ENCODE results near the gene DRD2. TPM values are rescaled to one million over a fixed set of nuclear protein-coding genes. Genes with fewer than 3 reads are reported as not detected.

DRD2 gene
- total and polyA plus RNA-seq, 10 donors = not detected

GRCh38 chr11:113518716-113519495, 43.7 kb upstream of the DRD2 start:
- Histone ChIP-seq H3K36me3 (no peaks in the 10 kb centered on the region), H3K4me1 (no peaks in the 10 kb centered on the region), H3K27me3 (replicated peaks in 1 of 7) (peaks cover 0 to 31% (median 0%) of the 10 kb centered on the region in 7 donors), H3K4me3 (no peak overlapping the region), H3K27ac (no peak overlapping the region), H3K9me3 (no peaks in the 10 kb centered on the region)
- TF ChIP-seq POLR2A (IDR thresholded peaks at IDR 0.05) (no peak), CTCF (IDR thresholded peaks at IDR 0.05 in 8 of 11, conservative IDR thresholded peaks at IDR 0.05 in 3 of 11) (no peak), POLR2AphosphoS5 (IDR thresholded peaks at IDR 0.05) (no peak)
- DNase-seq = no peak
- WGBS, 5 donors = 50 to 64% (median 58%) methylated on average over 5 of the region's 5 CpGs
- intact Hi-C loops (cut with DNase I; ENCODE audit: low total_unique reads) = no loop called here

GRCh38 chr11:113517361-113517760, 42.2 kb upstream of the DRD2 start:
- intact Hi-C loops (cut with DNase I; ENCODE audit: low total_unique reads) = no loop called here
- H3K9me3 ChIP-seq = no peaks in the 10 kb centered on the region

GRCh38 chr11:113514856-113515255, 39.7 kb upstream of the DRD2 start:
- WGBS, 5 donors = 50 to 81% (median 71%) methylated on average over 2 of the region's 2 CpGs
- H3K9me3 ChIP-seq = no peaks in the 10 kb centered on the region
- no peak overlapping the region for H3K27ac ChIP-seq
- TF ChIP-seq POLR2A (IDR thresholded peaks at IDR 0.05) = no peak
- TF ChIP-seq POLR2AphosphoS5 (IDR thresholded peaks at IDR 0.05) = no peak
- TF ChIP-seq CTCF (IDR thresholded peaks at IDR 0.05 in 8 of 11, conservative IDR thresholded peaks at IDR 0.05 in 3 of 11) = no peak
- H3K4me1 ChIP-seq = no peaks in the 10 kb centered on the region
- H3K27me3 ChIP-seq (replicated peaks in 1 of 7) = peaks cover 0 to 19% (median 0%) of the 10 kb centered on the region in 7 donors
- no peak overlapping the region for H3K4me3 ChIP-seq
- intact Hi-C loops (cut with DNase I; ENCODE audit: low total_unique reads) = no loop called here
- no peak for DNase-seq
- H3K36me3 ChIP-seq = no peaks in the 10 kb centered on the region

More at GRCh38 chr11:113517361-113517760, 42.2 kb upstream of the DRD2 start:
- Histone ChIP-seq H3K36me3 (no peaks in the 10 kb centered on the region), H3K4me1 (no peaks in the 10 kb centered on the region), H3K27ac (no peak overlapping the region), H3K4me3 (no peak overlapping the region), H3K27me3 (replicated peaks in 1 of 7) (peaks cover 0 to 34% (median 0%) of the 10 kb centered on the region in 7 donors)
- 90 to 97% (median 94%) methylated on average over 6 of the region's 6 CpGs for WGBS, 5 donors
- TF ChIP-seq CTCF (IDR thresholded peaks at IDR 0.05 in 8 of 11, conservative IDR thresholded peaks at IDR 0.05 in 3 of 11) = no peak
- TF ChIP-seq POLR2AphosphoS5 (IDR thresholded peaks at IDR 0.05) = no peak
- no peak for TF ChIP-seq POLR2A (IDR thresholded peaks at IDR 0.05)
- no peak for DNase-seq

GRCh38 chr11:113507341-113507740, 32.1 kb upstream of the DRD2 start:
- no peak for TF ChIP-seq CTCF (IDR thresholded peaks at IDR 0.05 in 8 of 11, conservative IDR thresholded peaks at IDR 0.05 in 3 of 11)
- TF ChIP-seq POLR2AphosphoS5 (IDR thresholded peaks at IDR 0.05) = no peak
- TF ChIP-seq POLR2A (IDR thresholded peaks at IDR 0.05) = no peak
- Histone ChIP-seq H3K36me3 (no peaks in the 10 kb centered on the region), H3K27me3 (replicated peaks in 1 of 7) (peaks cover 0 to 30% (median 0%) of the 10 kb centered on the region in 7 donors), H3K4me1 (no peaks in the 10 kb centered on the region), H3K9me3 (no peaks in the 10 kb centered on the region), H3K27ac (no peak overlapping the region), H3K4me3 (no peak overlapping the region)
- DNase-seq = no peak
- intact Hi-C loops (cut with DNase I; ENCODE audit: low total_unique reads) = no loop called here

Measured in spleen (tissue), 11 donors.